Kidney (tissue), 14 donors: Measurements from ENCODE around the gene ADAMTS12. TPM values are rescaled to one million over a fixed set of nuclear protein-coding genes. Genes with fewer than 3 reads are reported as not detected.

ENCODE experiments used
- DNase-seq, 5 donors: peaks; one replicate each; pipeline ENCODE4 v3.0.0-alpha.2; 2013 to 2020
- FAIRE-seq: peaks from 2 replicates; lab custom pipeline; 2012; peaks lifted over from hg19 to GRCh38; lab: Jason Lieb, UNC
- H3K27ac ChIP-seq, 2 donors: one replicate each; pipeline ENCODE4 v1.7.0; 2013; ENCODE audit warnings: low read depth in 2 of 2, low read length in 2 of 2, inconsistent platforms in 1 of 2
- H3K27me3 ChIP-seq: one replicate; pipeline ENCODE4 v1.7.1; 2013; ENCODE audit warnings: low read length, inconsistent platforms; ENCODE audit not compliant: control insufficient read depth, insufficient read depth
- H3K36me3 ChIP-seq, 3 donors: one replicate each; pipeline versions ENCODE4 v1.7.0 to v1.7.1; 2013; ENCODE audit warnings: low read length in 3 of 3, control low read depth in 1 of 3, inconsistent platforms in 1 of 3; ENCODE audit not compliant: insufficient read depth in 3 of 3, control insufficient read depth in 2 of 3
- H3K4me1 ChIP-seq, 3 donors: one replicate each; pipeline versions ENCODE4 v1.7.0 to v1.7.1; 2013; ENCODE audit warnings: low read length in 3 of 3, inconsistent platforms in 1 of 3, low read depth in 1 of 3; ENCODE audit not compliant: control insufficient read depth in 2 of 3, insufficient read depth in 2 of 3
- H3K4me3 ChIP-seq, 3 donors: one replicate each; pipeline versions ENCODE4 v1.7.0 to v1.8.1; 2013; ENCODE audit warnings: low read length in 3 of 3, control low read depth in 1 of 3, inconsistent platforms in 1 of 3
- H3K9ac ChIP-seq, 3 donors: one replicate each; pipeline versions ENCODE4 v1.7.0 to v1.7.1; 2013; ENCODE audit warnings: low read length in 3 of 3, control low read depth in 1 of 3, inconsistent platforms in 1 of 3
- H3K9me3 ChIP-seq, 3 donors: one replicate each; pipeline versions ENCODE4 v1.7.0 to v1.7.1; 2013; ENCODE audit warnings: low read length in 3 of 3, control low read depth in 1 of 3, inconsistent platforms in 1 of 3; ENCODE audit not compliant: control insufficient read depth in 2 of 3, insufficient read depth in 1 of 3
- intact Hi-C: fragments of 100-400 bp; cut with DNase I; formaldehyde crosslinking; loops from one replicate; pipeline ENCODE4 v1.11.1; 2022
- polyA plus RNA-seq: library from polyadenylated mRNA; stranded (reverse); fragments of 350-450 nt; fragmentation: Illumina TruSeq; extraction: RNeasy Lipid Tissue Mini Kit (QIAGEN cat#74804); gene quantifications from one replicate; pipeline ENCODE4 v1.2.3, GENCODE V29; 2014; ENCODE audit warnings: low read depth, low replicate concordance; ENCODE audit not compliant: insufficient read depth
- total RNA-seq: library from RNA; stranded (reverse); fragmentation: NEBNext Ultra II Directional; extraction: Animal tissue kit (Norgen Biotek cat#: 25700); gene quantifications from one replicate; pipeline ENCODE4 v1.2.1, GENCODE V29; 2021
- TF ChIP-seq, protein P1 (sequence below): IDR thresholded peaks from 3 replicates; pipeline ENCODE4 v1.5.1; 2012; ENCODE audit warnings: mild to moderate bottlenecking, moderate library complexity, borderline replicate concordance; ENCODE audit not compliant: insufficient read depth; ENCODE audit errors: extremely low read depth
- donor health status: control.
- donor health status: control.
- donor health status: control.
- donor health status: control.
- donor health status: control.
- donor health status: DM: yes; HTN: yes; CAD: no.
- donor health status: Normal renal cell carcinoma (clear cell type).

ADAMTS12 gene
- total and polyA plus RNA-seq, 2 donors from 2014 or later, result 0.75 to 2.0 TPM

DNA sequence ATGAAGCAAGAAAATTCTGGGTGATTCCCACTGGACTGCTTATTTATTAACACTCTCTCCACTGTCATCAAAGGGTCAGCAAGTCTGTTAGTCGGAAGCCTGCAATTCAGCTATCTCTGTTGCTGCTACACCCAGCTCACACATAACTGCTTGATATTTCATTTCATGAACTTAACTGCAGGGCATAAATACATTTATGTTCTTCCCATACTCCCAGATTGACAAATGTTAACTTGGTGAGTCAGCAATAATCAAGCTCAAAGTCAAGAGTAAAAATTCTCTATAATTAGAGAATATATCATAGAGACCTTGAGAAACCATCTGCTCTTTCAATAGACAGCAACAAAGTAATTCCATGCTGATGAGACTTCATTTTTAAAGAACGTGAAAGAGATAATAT, 198.8 kb downstream of the ADAMTS12 start:
- Histone ChIP-seq H3K27me3 (no peaks in the 10 kb centered on the region), H3K4me3 (no peak overlapping the region), H3K9ac (no peak overlapping the region), H3K27ac (no peak overlapping the region), H3K36me3 (no peaks in the 10 kb centered on the region), H3K4me1 (no peaks in the 10 kb centered on the region), H3K9me3 (no peaks in the 10 kb centered on the region)
- FAIRE-seq (no peak), DNase-seq (no peak)
- intact Hi-C loops, result no loop called here
- TF ChIP-seq, protein P1, sequence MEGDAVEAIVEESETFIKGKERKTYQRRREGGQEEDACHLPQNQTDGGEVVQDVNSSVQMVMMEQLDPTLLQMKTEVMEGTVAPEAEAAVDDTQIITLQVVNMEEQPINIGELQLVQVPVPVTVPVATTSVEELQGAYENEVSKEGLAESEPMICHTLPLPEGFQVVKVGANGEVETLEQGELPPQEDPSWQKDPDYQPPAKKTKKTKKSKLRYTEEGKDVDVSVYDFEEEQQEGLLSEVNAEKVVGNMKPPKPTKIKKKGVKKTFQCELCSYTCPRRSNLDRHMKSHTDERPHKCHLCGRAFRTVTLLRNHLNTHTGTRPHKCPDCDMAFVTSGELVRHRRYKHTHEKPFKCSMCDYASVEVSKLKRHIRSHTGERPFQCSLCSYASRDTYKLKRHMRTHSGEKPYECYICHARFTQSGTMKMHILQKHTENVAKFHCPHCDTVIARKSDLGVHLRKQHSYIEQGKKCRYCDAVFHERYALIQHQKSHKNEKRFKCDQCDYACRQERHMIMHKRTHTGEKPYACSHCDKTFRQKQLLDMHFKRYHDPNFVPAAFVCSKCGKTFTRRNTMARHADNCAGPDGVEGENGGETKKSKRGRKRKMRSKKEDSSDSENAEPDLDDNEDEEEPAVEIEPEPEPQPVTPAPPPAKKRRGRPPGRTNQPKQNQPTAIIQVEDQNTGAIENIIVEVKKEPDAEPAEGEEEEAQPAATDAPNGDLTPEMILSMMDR, result no peak

DNA sequence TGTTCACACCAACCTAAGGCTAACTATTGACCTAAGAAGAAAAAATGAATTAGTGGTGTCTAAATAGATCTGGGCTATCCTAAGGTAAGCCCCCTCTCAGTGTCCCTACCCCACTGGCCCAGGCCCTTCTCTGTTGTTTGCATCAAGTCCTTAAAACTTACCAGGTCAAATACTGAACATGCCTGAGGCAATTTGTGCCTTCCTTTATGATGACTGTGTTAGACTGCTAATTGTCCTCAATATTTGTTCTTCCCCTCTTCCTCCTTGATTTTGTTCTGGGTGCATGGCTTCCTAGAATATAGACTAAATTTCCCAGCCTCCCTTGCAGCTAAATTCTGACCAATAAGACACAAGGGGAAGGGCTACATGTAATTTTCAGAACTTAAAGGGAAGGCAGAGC, 199.9 kb downstream of the ADAMTS12 start:
- TF ChIP-seq, protein P1, result no peak
- Histone ChIP-seq H3K27me3 (no peaks in the 10 kb centered on the region), H3K4me1 (no peaks in the 10 kb centered on the region), H3K9ac (no peak overlapping the region), H3K9me3 (no peaks in the 10 kb centered on the region), H3K4me3 (no peak overlapping the region), H3K36me3 (no peaks in the 10 kb centered on the region), H3K27ac (no peak overlapping the region)
- intact Hi-C loops, result no loop called here
- no peak for DNase-seq
- FAIRE-seq, result no peak

DNA sequence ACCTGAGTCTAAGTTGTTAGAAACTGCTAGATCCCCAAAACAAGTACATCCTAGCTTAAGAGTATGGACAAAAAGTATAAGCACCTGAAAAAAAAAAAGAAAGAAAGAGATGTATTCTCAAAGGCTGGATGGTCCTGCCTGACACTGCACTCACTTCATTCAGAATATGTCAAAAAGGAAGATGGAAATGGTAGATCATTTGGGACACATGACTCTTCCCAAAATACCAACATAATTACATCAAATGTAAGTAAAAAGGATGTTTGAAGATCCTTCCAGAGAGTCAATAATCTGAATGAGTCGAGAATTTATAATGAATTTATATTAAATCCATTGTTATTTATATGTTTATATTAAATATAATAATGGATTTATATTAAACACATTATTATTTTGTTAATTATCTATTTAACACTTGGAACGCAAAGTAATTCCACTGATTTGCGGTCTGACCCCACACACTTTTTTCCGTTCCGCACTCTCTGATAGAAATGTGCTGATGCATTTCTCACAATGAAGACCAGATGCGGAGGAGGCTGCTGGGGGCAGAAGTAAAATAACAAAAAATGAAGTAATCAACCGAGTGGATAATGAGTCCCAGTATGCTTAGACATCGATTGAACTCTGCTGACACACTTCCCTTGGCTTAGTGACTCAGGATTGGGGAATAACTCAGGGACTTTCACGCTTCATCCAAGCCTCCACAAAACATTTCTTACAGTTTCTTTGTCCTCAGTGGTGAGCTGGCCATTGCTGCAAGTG, 201.2 kb downstream of the ADAMTS12 start:
- Histone ChIP-seq H3K36me3 (no peaks in the 10 kb centered on the region), H3K9ac (no peak overlapping the region), H3K4me3 (no peak overlapping the region), H3K9me3 (no peaks in the 10 kb centered on the region), H3K4me1 (no peaks in the 10 kb centered on the region), H3K27ac (no peak overlapping the region), H3K27me3 (no peaks in the 10 kb centered on the region)
- intact Hi-C loops, result no loop called here
- no peak for DNase-seq
- no peak for FAIRE-seq
- TF ChIP-seq, protein P1, result no peak
